GM19193 (cell line): ENCODE data around the gene GPR61.

Experiments
- POLR2A ChIP-seq: IDR thresholded peaks from 4 replicates; pipeline ENCODE4 v1.6.1; 2011; ENCODE audit not compliant: insufficient read depth, insufficient read length; ENCODE audit errors: extremely low read depth

GPR61 gene

GRCh38 chr1:109567877-109568672 is 28.4 kb downstream of the GPR61 start:
- no peak for TF ChIP-seq POLR2A

GRCh38 chr1:109569323-109569722 is 29.7 kb downstream of the GPR61 start:
- TF ChIP-seq POLR2A, result no peak

DNA sequence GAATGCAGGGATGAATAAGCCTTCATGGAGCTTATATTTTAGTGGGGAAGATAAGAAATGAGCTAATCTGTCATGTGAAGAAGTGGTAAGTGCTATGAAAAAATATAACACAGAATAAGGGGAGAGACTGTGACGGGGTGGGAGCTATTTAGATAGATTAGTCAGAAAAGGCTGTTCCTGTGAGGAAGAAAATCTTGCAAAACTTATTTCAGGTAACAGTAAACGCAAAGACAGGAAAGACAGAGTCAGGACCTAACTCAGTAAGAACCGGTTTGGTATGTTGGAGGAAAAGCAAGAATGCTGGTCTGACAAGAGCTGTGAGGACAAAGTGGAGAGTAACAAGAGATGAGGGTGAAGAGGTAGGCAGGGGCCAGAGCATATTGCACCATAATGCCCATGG is 30.7 kb downstream of the GPR61 start:
- no peak for TF ChIP-seq POLR2A

DNA sequence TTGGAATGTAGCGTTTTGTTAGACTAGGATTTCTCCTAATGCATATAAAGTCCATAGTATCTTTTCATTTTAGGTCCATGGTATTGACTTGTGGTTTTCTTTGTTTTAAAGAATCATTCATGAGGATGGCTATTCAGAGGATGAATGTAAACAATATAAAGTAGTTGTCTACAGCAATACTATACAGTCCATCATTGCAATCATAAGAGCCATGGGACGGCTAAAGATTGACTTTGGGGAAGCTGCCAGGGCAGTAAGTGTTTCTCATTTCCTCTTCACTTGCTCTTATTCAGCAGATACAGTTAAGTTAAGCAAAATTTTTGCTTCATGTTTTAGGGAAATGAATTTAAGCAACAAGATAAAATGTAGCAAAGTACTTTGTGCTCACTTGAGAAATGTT is 34.1 kb downstream of the GPR61 start:
- TF ChIP-seq POLR2A, result no peak

DNA sequence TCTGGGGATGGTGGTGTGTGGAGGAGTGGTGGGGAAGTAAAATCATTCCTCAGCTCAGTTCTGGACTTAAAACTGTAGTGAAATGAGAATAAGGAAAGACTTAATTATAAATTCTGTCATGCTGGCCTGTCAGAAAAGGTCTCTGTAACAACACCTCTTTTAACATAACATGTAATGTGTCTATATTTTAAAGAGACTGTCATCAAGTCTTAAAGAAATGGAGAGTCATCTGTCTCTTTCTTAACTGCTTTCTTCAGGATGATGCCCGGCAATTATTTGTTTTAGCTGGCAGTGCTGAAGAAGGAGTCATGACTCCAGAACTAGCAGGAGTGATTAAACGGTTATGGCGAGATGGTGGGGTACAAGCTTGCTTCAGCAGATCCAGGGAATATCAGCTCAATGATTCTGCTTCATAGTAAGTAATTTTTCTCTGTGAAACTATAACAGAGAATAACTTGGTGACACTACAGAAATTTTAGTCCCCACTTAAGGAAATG is 39.3 kb downstream of the GPR61 start:
- no peak for TF ChIP-seq POLR2A

GRCh38 chr1:109579491-109579890 is 39.8 kb downstream of the GPR61 start:
- no peak for TF ChIP-seq POLR2A

- no peak for TF ChIP-seq POLR2A
These were observed 42.3 kb downstream of the GPR61 start for GRCh38 chr1:109582021-109582420.

DNA sequence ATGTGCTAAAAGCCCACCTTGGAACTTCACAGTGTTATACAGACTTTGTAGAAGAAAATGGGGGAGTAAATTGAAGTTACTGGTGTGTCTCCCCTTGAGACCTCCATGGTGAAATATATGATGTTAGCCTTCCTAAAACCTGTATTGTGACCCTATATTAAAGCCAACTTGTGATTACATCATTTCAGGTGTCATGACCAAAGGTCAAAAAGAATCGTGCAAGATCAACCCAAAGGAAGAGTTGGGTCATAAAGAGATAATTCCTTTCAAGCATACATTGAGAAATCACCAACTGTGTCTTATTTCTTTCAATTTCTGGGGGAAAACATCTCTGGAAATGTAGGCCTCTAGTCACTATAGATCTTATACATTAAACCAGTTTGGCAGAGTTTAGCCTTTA is 45.1 kb downstream of the GPR61 start:
- no peak for TF ChIP-seq POLR2A

GRCh38 chr1:109586055-109586454 is 46.4 kb downstream of the GPR61 start:
- no peak for TF ChIP-seq POLR2A

DNA sequence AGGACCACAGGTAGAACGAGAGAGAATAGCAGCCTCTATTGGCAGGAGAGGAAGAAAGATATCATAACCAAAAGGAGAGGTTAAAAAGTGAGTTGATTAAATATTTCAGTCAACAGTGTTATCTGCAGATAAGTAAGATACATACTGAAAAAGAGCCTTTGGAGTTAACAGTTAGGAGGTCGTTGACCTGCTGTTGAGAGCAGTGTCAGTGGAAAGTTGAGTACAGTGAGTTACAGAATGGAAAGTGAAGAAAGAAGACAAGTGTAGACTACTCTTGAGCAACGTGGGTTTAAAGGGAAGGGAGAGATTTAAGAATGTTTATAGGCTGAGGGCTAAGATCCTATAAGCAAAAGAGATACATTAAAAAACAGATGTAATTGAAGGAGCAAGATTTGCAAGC is 49.5 kb downstream of the GPR61 start:
- TF ChIP-seq POLR2A, result no peak

- TF ChIP-seq POLR2A, result no peak
These were observed 50.0 kb downstream of the GPR61 start for GRCh38 chr1:109589679-109590078.

- no peak for TF ChIP-seq POLR2A
These were observed 53.2 kb downstream of the GPR61 start for GRCh38 chr1:109592916-109593315.

- no peak for TF ChIP-seq POLR2A
These were observed 55.9 kb downstream of the GPR61 start for GRCh38 chr1:109595531-109595930.
